Smooth muscle cell (in vitro differentiated cells): ENCODE results near the gene DCLK1. TPM values are rescaled to one million over a fixed set of nuclear protein-coding genes. Genes with fewer than 3 reads are reported as not detected.
"Not testable (repeated sequence)": the region's sequence is repeated elsewhere in the genome, so short reads cannot be mapped to it uniquely, and the experiment has no call there.

Experiments used
- DNase-seq: peaks from one replicate; lab custom pipeline; 2025; ENCODE audit not compliant: unreplicated experiment; lab: John Stamatoyannopoulos, UW
- H2AFZ ChIP-seq: fragments of 200-600 bp; sonication (generic); 2 replicates; pipeline ENCODE4 v1.6.0; 2016; ENCODE audit warnings: antibody characterized with exemption, low read depth, mild to moderate bottlenecking
- H3F3A ChIP-seq: fragments of 200-600 bp; sonication (generic); 2 replicates; pipeline ENCODE4 v1.6.0; 2017; ENCODE audit warnings: antibody characterized with exemption, low read depth
- H3K27ac ChIP-seq: fragments of 200-600 bp; sonication (generic); 2 replicates; pipeline ENCODE4 v1.5.1; 2016; ENCODE audit warnings: low read depth, mild to moderate bottlenecking
- H3K27me3 ChIP-seq: fragments of 200-600 bp; sonication (generic); 2 replicates; pipeline ENCODE4 v1.6.1; 2016; ENCODE audit warnings: low read depth, mild to moderate bottlenecking
- H3K36me3 ChIP-seq: fragments of 200-600 bp; sonication (generic); 2 replicates; pipeline ENCODE4 v1.5.1; 2016; ENCODE audit warnings: low read depth
- H3K4me1 ChIP-seq: fragments of 200-600 bp; sonication (generic); 2 replicates; pipeline ENCODE4 v1.5.1; 2016; ENCODE audit warnings: low read depth
- H3K4me2 ChIP-seq: fragments of 200-600 bp; sonication (generic); 2 replicates; pipeline ENCODE4 v1.6.0; 2016; ENCODE audit warnings: mild to moderate bottlenecking
- H3K4me3 ChIP-seq: fragments of 200-600 bp; sonication (generic); 2 replicates; pipeline ENCODE4 v1.5.1; 2016; ENCODE audit warnings: mild to moderate bottlenecking
- H3K79me2 ChIP-seq: fragments of 200-600 bp; sonication (generic); 2 replicates; pipeline ENCODE4 v1.6.0; 2016; ENCODE audit warnings: low read depth, mild to moderate bottlenecking
- H3K9ac ChIP-seq: fragments of 200-600 bp; sonication (generic); 2 replicates; pipeline ENCODE4 v1.6.0; 2016; ENCODE audit warnings: low read depth
- H3K9me3 ChIP-seq: fragments of 200-600 bp; sonication (generic); replicated peaks from 2 replicates; pipeline ENCODE4 v1.5.1; 2016; ENCODE audit warnings: low read depth
- H4K20me1 ChIP-seq: fragments of 200-600 bp; sonication (generic); 2 replicates; pipeline ENCODE4 v1.6.0; 2016; ENCODE audit warnings: low read depth
- WGBS: methylation state at CpG from one replicate; pipeline ENCODE4 v1.1.7; 2016; ENCODE audit warnings: low lambda C conversion rate; 5-methylcytosine and 5-hydroxymethylcytosine counted together
- polyA plus RNA-seq: library from polyadenylated mRNA; unstranded; fragments of >200 nt; fragmentation: Nextera tagmentation; extraction: Ambion mirVana; gene quantifications from 2 replicates; pipeline ENCODE4 v1.2.1, GENCODE V29; 2016
- total RNA-seq: library from RNA; depleted of rRNA; stranded (reverse); fragments of >200 nt; gene quantifications from 2 replicates; pipeline ENCODE4 v1.2.3, GENCODE V29; 2014
- TF ChIP-seq, protein P1 (sequence below): fragments of 200-600 bp; sonication (generic); IDR thresholded peaks from 2 replicates; pipeline ENCODE4 v1.5.1; 2017; ENCODE audit warnings: borderline replicate concordance, mild to moderate bottlenecking, antibody characterized with exemption; ENCODE audit not compliant: insufficient read depth, poor library complexity, severe bottlenecking

DCLK1 gene
- total and polyA plus RNA-seq, 2 experiments from 2014 or later, result 0.72 TPM; not detected in 1

DNA sequence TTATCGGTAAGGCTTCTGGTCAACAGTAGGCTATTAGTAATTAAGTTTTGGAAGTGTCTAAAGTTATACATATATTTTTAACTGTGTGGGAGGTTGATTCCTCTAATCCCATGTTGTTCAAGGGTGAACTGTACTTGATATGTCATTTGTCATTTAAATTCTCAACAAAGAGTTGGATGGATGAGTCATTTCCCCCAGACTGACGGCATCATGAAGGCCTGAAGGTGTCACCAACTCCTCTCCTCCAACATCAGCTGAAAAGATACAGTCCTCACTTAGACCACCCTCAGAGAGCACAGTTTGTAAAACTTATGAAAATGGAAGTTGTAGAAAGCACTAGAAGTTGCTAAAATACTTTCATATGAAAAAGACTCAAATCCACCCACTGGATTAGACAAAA is 48.8 kb downstream of the DCLK1 start:
- Histone ChIP-seq H3K4me3 (no peak overlapping the region), H3K36me3 (no peaks in the 10 kb centered on the region), H3K9me3 (no peaks in the 10 kb centered on the region), H3K9ac (no peak overlapping the region), H4K20me1 (no peaks in the 10 kb centered on the region), H3K4me2 (no peak overlapping the region), H3K27ac (no peak overlapping the region), H3F3A (no peaks in the 10 kb centered on the region), H2AFZ (no peak overlapping the region), H3K27me3 (no peaks in the 10 kb centered on the region), H3K79me2 (no peaks in the 10 kb centered on the region), H3K4me1 (no peaks in the 10 kb centered on the region)
- WGBS, result 64% methylated on average over 2 of the region's 2 CpGs
- TF ChIP-seq, protein P1, sequence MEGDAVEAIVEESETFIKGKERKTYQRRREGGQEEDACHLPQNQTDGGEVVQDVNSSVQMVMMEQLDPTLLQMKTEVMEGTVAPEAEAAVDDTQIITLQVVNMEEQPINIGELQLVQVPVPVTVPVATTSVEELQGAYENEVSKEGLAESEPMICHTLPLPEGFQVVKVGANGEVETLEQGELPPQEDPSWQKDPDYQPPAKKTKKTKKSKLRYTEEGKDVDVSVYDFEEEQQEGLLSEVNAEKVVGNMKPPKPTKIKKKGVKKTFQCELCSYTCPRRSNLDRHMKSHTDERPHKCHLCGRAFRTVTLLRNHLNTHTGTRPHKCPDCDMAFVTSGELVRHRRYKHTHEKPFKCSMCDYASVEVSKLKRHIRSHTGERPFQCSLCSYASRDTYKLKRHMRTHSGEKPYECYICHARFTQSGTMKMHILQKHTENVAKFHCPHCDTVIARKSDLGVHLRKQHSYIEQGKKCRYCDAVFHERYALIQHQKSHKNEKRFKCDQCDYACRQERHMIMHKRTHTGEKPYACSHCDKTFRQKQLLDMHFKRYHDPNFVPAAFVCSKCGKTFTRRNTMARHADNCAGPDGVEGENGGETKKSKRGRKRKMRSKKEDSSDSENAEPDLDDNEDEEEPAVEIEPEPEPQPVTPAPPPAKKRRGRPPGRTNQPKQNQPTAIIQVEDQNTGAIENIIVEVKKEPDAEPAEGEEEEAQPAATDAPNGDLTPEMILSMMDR, result no peak
- DNase-seq, result no peak

DNA sequence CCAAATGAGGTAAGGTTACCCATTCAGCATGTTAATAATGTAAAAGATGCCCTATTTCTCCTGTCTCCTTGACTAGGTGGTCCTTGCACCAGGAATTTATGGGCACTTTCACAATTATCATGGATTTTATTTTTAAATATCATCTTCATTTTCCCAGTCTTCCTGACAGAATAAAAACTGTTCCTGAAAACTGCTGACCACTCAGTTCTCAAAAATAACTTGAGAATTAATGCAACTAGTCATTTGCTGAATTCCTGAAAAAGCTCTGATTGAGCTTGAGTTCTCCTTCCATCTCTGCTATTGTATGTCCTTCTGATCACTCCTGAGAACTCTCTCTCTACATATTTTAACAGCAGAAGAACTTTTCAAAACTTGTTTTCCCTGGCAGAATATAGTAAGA is 55.0 kb downstream of the DCLK1 start:
- no peaks in the 10 kb centered on the region for H3K36me3 ChIP-seq
- no peaks in the 10 kb centered on the region for H3K79me2 ChIP-seq
- no peaks in the 10 kb centered on the region for H3F3A ChIP-seq
- no peaks in the 10 kb centered on the region for H3K27me3 ChIP-seq
- H3K9ac ChIP-seq, result no peak overlapping the region
- H3K27ac ChIP-seq, result no peak overlapping the region
- no peak overlapping the region for H3K4me3 ChIP-seq
- TF ChIP-seq, protein P1, result no peak
- no peak overlapping the region for H3K4me2 ChIP-seq
- no peaks in the 10 kb centered on the region for H3K9me3 ChIP-seq
- H4K20me1 ChIP-seq, result no peaks in the 10 kb centered on the region
- H2AFZ ChIP-seq, result no peak overlapping the region
- DNase-seq, result no peak
- H3K4me1 ChIP-seq, result no peaks in the 10 kb centered on the region

DNA sequence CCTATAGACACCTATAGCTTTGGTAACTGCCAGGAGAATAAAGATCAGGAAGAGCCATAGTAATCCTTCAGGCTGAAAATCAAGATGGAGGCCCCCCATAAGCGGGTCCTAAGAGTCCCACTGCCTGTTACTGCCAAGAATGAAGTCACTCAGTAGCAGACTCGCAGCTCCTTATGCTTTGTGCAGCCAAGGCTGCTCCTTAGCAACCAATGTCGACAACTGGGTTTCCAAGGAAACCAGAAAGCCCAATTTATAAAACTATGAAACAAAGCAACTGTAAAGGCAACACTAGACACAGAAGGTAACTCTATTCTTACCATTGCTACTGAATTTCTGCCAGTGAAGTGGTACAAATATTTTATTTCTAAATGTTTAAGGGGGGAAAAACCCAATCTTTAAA is 56.5 kb downstream of the DCLK1 start:
- WGBS, result 90% methylated on average over 3 of the region's 3 CpGs
- no peaks in the 10 kb centered on the region for H3K36me3 ChIP-seq
- no peak overlapping the region for H3K4me2 ChIP-seq
- no peaks in the 10 kb centered on the region for H3K79me2 ChIP-seq
- no peak overlapping the region for H2AFZ ChIP-seq
- no peaks in the 10 kb centered on the region for H4K20me1 ChIP-seq
- H3K9me3 ChIP-seq, result no peaks in the 10 kb centered on the region
- H3K27ac ChIP-seq, result no peak overlapping the region
- no peaks in the 10 kb centered on the region for H3K27me3 ChIP-seq
- no peak overlapping the region for H3K9ac ChIP-seq
- H3F3A ChIP-seq, result no peaks in the 10 kb centered on the region
- H3K4me1 ChIP-seq, result no peaks in the 10 kb centered on the region
- TF ChIP-seq, protein P1, result no peak
- no peak for DNase-seq
- H3K4me3 ChIP-seq, result no peak overlapping the region

DNA sequence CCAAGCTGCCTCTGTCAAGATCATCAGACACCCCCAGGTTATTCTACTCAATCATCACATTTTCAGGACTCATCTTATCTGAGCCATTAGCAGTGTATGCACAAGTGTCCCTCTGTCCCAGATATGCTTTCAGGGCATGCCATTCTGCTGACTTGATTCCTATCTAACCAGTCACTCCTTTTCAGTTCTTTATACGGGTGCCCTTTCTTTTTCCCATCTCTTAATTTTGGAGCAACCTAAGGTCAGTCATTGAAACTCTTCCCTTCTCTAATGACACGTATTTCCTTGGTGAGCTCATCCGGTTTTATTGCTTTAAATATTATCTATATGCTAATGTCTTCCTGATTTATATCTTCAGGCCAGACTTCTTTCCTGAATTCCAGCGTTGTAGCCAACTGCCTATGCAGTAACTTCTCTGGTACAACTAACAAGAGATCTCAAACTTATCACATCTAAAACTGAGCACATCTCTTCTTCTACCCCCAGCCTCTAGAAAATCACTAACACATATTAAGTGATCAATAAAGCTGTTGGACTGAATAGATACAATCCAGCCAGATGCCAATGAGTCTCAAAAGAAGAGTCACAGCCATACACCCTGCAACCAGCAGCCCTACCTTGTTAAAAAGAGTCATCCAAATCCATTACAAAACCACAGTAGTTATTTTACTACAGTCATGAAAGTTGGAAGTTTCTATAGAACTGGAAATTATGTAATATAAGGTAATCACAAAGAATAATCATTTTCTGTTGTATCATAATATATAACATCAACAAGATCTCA is 58.8 kb downstream of the DCLK1 start:
- no peaks in the 10 kb centered on the region for H4K20me1 ChIP-seq
- no peaks in the 10 kb centered on the region for H3F3A ChIP-seq
- TF ChIP-seq, protein P1, result no peak
- H3K36me3 ChIP-seq, result no peaks in the 10 kb centered on the region
- H3K9me3 ChIP-seq, result no peaks in the 10 kb centered on the region
- no peak overlapping the region for H3K27ac ChIP-seq
- DNase-seq, result no peak
- no peak overlapping the region for H3K4me2 ChIP-seq
- WGBS, result 34% methylated on average over 4 of the region's 4 CpGs
- H3K4me3 ChIP-seq, result no peak overlapping the region
- no peaks in the 10 kb centered on the region for H3K79me2 ChIP-seq
- no peaks in the 10 kb centered on the region for H3K4me1 ChIP-seq
- no peak overlapping the region for H2AFZ ChIP-seq
- H3K27me3 ChIP-seq, result no peaks in the 10 kb centered on the region
- no peak overlapping the region for H3K9ac ChIP-seq

DNA sequence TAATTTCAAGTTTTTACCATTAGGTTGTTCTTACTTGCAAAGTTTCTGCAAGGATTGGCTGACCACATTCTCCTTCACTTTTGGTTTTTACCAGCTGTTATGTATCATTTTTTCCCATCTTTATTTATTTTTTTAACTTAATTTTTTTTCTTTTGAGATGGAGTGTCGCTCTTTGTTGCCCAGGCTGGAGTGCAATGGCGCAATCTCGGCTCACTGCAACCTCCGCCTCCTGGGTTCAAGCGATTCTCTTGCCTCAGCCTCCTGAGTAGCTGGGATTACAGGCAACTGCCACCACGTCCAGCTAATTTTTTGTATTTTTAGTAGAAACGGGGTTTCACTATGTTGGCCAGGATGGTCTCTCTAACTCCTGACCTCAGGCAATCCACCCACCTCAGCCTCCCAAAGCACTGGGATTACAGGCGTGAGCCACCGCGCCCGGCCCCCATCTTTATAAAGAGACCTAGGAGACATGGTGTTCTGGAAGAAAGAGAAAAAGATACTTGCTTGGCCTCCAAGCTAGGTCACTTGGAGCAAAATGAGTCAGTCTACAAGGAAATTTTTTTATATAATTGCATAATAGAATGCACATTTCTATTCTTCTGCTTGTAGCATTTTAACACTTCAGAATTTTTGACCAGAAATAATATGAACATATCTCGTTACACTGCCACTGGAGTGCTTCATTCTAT is 60.5 kb downstream of the DCLK1 start:
- not testable (repeated sequence) for H3K9ac ChIP-seq, H3K36me3 ChIP-seq, DNase-seq, H3F3A ChIP-seq, H3K27ac ChIP-seq, H3K9me3 ChIP-seq, H4K20me1 ChIP-seq, H3K27me3 ChIP-seq, H2AFZ ChIP-seq, H3K79me2 ChIP-seq, H3K4me2 ChIP-seq, H3K4me3 ChIP-seq, H3K4me1 ChIP-seq
- 95% methylated on average over 12 of the region's 12 CpGs for WGBS
